ENCODE measurements around the gene KIF3A. TPM values are rescaled to one million over a fixed set of nuclear protein-coding genes. Genes with fewer than 3 reads are reported as not detected.

KIF3A gene
- total and polyA plus RNA-seq, 4 donors: 0.58 to 1.2 (median 0.86) TPM

DNA sequence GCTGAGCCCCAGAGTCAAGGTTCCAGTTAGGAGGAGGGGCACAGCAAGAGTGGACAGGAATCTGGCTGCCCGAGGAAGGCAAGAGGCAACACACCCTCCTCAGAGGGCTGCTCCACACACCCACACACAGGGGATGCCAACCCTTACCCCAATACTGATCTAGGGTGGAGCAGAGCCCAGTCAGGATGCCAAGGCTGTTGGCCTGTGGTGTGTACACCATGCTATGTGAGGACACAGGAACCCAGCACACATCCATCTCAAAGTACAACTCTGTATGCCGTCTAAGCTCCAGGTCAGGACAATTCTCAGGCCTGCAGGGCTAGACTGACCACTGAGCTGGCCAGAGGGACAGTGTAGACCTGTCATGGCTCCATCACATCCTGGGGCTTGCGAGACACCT is 37.1 kb upstream of the KIF3A start:
- Histone ChIP-seq H3K9me3 (ENCODE audit: control insufficient read depth in 4 of 4, low read length in 3 of 4) (no peaks in the 10 kb centered on the region), H3K9ac (ENCODE audit: low read depth in 1 of 2, low read length in 2 of 2) (no peak overlapping the region), H3K36me3 (ENCODE audit: control insufficient read depth in 4 of 4, insufficient read depth in 3 of 4, low read depth in 1 of 4, low read length in 3 of 4) (no peaks in the 10 kb centered on the region), H3K4me3 (ENCODE audit: low read depth in 1 of 3, low read length in 3 of 3) (no peak overlapping the region), H3K4me1 (ENCODE audit: control insufficient read depth in 4 of 4, insufficient read depth in 4 of 4, low read length in 3 of 4) (peaks cover 3 to 24% (median 7%) of the 10 kb centered on the region in 4 donors), H3K27ac (ENCODE audit: low read depth in 1 of 2, low read length in 2 of 2) (no peak overlapping the region), H3K27me3 (ENCODE audit: control insufficient read depth in 4 of 4, insufficient read depth in 4 of 4, low read length in 3 of 4) (no peaks in the 10 kb centered on the region)
- TF ChIP-seq GABPA (IDR thresholded peaks at IDR 0.05 in 1 of 2, conservative IDR thresholded peaks at IDR 0.05 in 1 of 2) (no peak), ATF3 (IDR thresholded peaks at IDR 0.05) (no peak), HNF4A (conservative IDR thresholded peaks at IDR 0.05) (no peak), ZBTB33 (IDR thresholded peaks at IDR 0.05) (no peak), TAF1 (conservative IDR thresholded peaks at IDR 0.05) (no peak), EGR1 (IDR thresholded peaks at IDR 0.05; ENCODE audit: low read depth in 2 of 2) (no peak), RAD21 (IDR thresholded peaks at IDR 0.05) (no peak), HNF4G (IDR thresholded peaks at IDR 0.05) (no peak), FOXA1 (IDR thresholded peaks at IDR 0.05) (no peak)
- TF ChIP-seq, protein P1, sequence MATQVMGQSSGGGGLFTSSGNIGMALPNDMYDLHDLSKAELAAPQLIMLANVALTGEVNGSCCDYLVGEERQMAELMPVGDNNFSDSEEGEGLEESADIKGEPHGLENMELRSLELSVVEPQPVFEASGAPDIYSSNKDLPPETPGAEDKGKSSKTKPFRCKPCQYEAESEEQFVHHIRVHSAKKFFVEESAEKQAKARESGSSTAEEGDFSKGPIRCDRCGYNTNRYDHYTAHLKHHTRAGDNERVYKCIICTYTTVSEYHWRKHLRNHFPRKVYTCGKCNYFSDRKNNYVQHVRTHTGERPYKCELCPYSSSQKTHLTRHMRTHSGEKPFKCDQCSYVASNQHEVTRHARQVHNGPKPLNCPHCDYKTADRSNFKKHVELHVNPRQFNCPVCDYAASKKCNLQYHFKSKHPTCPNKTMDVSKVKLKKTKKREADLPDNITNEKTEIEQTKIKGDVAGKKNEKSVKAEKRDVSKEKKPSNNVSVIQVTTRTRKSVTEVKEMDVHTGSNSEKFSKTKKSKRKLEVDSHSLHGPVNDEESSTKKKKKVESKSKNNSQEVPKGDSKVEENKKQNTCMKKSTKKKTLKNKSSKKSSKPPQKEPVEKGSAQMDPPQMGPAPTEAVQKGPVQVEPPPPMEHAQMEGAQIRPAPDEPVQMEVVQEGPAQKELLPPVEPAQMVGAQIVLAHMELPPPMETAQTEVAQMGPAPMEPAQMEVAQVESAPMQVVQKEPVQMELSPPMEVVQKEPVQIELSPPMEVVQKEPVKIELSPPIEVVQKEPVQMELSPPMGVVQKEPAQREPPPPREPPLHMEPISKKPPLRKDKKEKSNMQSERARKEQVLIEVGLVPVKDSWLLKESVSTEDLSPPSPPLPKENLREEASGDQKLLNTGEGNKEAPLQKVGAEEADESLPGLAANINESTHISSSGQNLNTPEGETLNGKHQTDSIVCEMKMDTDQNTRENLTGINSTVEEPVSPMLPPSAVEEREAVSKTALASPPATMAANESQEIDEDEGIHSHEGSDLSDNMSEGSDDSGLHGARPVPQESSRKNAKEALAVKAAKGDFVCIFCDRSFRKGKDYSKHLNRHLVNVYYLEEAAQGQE (IDR thresholded peaks at IDR 0.05): no peak
- no peak for DNase-seq (ENCODE audit: low spot score)
- 68% methylated on average over 3 of the region's 3 CpGs for WGBS

- DNase-seq (ENCODE audit: low spot score): no peak
- Histone ChIP-seq H3K9ac (ENCODE audit: low read depth in 1 of 2, low read length in 2 of 2) (no peak overlapping the region), H3K27me3 (ENCODE audit: control insufficient read depth in 4 of 4, insufficient read depth in 4 of 4, low read length in 3 of 4) (no peaks in the 10 kb centered on the region), H3K4me1 (ENCODE audit: control insufficient read depth in 4 of 4, insufficient read depth in 4 of 4, low read length in 3 of 4) (peaks cover 3 to 24% (median 7%) of the 10 kb centered on the region in 4 donors), H3K27ac (ENCODE audit: low read depth in 1 of 2, low read length in 2 of 2) (no peak overlapping the region), H3K36me3 (ENCODE audit: control insufficient read depth in 4 of 4, insufficient read depth in 3 of 4, low read depth in 1 of 4, low read length in 3 of 4) (no peaks in the 10 kb centered on the region), H3K9me3 (ENCODE audit: control insufficient read depth in 4 of 4, low read length in 3 of 4) (no peaks in the 10 kb centered on the region), H3K4me3 (ENCODE audit: low read depth in 1 of 3, low read length in 3 of 3) (no peak overlapping the region)
- 87% methylated on average over 12 of the region's 12 CpGs for WGBS
- TF ChIP-seq HNF4A (conservative IDR thresholded peaks at IDR 0.05) (no peak), ATF3 (IDR thresholded peaks at IDR 0.05) (no peak), TAF1 (conservative IDR thresholded peaks at IDR 0.05) (no peak), RXRA (IDR thresholded peaks at IDR 0.05) (no peak)
Measured at GRCh38 chr5:132773601-132774355, 36.4 kb upstream of the KIF3A start.

All from liver (tissue), 9 donors.